Muscle layer of duodenum (tissue), 2 donors: ENCODE data around the gene ATXN7.

Source experiments
- H3K27ac ChIP-seq: one replicate; pipeline ENCODE4 v1.7.0; 2013; ENCODE audit warnings: mild to moderate bottlenecking, low read length
- H3K27me3 ChIP-seq: one replicate; pipeline ENCODE4 v1.7.0; 2013; ENCODE audit warnings: low read depth, mild to moderate bottlenecking, control low read depth, low read length
- H3K36me3 ChIP-seq, 2 donors: one replicate each; pipeline ENCODE4 v1.7.0; 2013; ENCODE audit warnings: low read length in 2 of 2, control low read depth in 1 of 2, mild to moderate bottlenecking in 1 of 2; ENCODE audit not compliant: insufficient read depth in 2 of 2, control insufficient read depth in 1 of 2
- H3K4me1 ChIP-seq, 2 donors: one replicate each; pipeline ENCODE4 v1.7.0; 2013; ENCODE audit warnings: low read length in 2 of 2, mild to moderate bottlenecking in 2 of 2, control low read depth in 1 of 2, moderate library complexity in 1 of 2; ENCODE audit not compliant: insufficient read depth in 2 of 2, control insufficient read depth in 1 of 2
- H3K4me3 ChIP-seq, 2 donors: one replicate each; pipeline ENCODE4 v1.7.0; 2013; ENCODE audit warnings: low read length in 2 of 2, low read depth in 1 of 2, mild to moderate bottlenecking in 1 of 2
- H3K9me3 ChIP-seq, 2 donors: one replicate each; pipeline ENCODE4 v1.7.0; 2013; ENCODE audit warnings: low read length in 2 of 2, control low read depth in 1 of 2, mild to moderate bottlenecking in 1 of 2; ENCODE audit not compliant: control insufficient read depth in 1 of 2
- donor health status: healthy.

ATXN7 gene

DNA sequence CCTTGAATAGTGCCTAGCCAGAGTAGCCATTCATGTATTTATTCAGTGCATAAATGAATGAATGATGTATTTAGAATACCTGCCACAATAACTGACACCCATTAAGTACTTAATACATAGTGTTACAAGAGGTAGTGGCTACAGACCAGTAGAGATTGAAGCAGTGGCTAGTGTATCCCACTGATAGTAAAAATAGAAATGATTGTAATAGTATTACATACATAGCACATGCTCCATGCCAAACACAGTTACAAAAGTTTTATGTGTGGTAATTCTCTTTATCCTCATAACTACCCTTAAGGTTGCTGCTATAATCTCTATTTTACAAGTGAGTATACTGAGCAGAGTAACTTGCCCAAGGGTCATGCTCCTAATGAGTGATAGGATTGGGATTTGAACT lies 78.9 kb downstream of the ATXN7 start:
- Histone ChIP-seq H3K27me3 (no peaks in the 10 kb centered on the region), H3K4me1 (peaks cover 5 to 27% of the 10 kb centered on the region in 2 donors), H3K27ac (no peak overlapping the region), H3K4me3 (no peak overlapping the region), H3K36me3 (no peaks in the 10 kb centered on the region), H3K9me3 (no peaks in the 10 kb centered on the region)

DNA sequence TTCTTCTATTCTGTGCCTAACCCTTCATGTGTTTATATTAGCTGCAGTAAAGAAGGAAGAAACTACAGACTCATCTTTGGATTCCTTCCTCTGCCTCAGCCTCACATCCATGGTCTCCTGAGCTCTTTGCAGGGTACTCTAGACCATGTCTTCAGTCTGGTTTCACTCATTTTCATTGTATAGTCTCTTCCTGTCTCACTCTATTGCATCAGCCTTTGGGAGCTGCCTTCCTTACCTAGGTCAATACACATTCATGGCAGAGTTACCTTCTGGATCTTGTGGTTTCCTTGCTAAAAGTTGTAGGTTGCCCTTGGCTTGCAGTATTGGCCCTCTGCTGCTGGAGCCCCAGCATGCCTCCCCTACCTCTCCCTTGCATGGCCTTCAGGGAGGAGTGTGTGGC lies 80.0 kb downstream of the ATXN7 start:
- Histone ChIP-seq H3K27ac (no peak overlapping the region), H3K9me3 (no peaks in the 10 kb centered on the region), H3K36me3 (no peaks in the 10 kb centered on the region), H3K4me1 (peaks cover 0 to 18% of the 10 kb centered on the region in 2 donors), H3K4me3 (no peak overlapping the region), H3K27me3 (no peaks in the 10 kb centered on the region)

DNA sequence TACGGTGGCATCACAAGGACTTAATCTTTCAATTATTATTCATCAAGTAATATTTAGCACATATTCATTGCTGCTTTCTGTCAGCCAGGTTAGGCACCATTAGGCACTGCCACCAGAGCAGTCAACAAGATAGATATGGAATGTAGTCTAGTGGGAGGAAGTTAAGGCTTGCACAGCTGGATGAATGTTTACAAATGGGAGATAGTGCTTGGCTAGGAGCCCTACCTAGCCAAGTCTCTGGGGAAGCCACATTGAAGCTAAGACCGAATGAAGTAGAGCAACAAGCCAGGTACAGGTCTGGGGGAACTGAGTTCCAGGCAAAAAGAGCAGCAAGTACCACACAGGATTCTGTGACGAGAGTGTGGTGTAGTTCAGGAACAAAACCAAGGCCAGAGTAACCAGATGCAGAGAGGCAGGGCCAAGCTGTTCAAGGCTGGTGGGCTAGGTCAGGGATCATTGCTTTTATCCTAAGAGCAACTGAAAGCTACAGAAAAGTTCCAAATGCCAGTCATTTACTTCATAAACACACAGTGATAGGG lies 82.0 kb downstream of the ATXN7 start:
- Histone ChIP-seq H3K4me1 (peaks cover 0 to 13% of the 10 kb centered on the region in 2 donors), H3K27ac (no peak overlapping the region), H3K9me3 (no peaks in the 10 kb centered on the region), H3K36me3 (no peaks in the 10 kb centered on the region), H3K4me3 (no peak overlapping the region), H3K27me3 (no peaks in the 10 kb centered on the region)

GRCh38 chr3:63946753-63947152 lies 83.1 kb downstream of the ATXN7 start:
- Histone ChIP-seq H3K36me3 (no peaks in the 10 kb centered on the region), H3K4me3 (no peak overlapping the region), H3K27ac (no peak overlapping the region), H3K9me3 (no peaks in the 10 kb centered on the region), H3K4me1 (peaks cover 9 to 20% of the 10 kb centered on the region in 2 donors), H3K27me3 (no peaks in the 10 kb centered on the region)

DNA sequence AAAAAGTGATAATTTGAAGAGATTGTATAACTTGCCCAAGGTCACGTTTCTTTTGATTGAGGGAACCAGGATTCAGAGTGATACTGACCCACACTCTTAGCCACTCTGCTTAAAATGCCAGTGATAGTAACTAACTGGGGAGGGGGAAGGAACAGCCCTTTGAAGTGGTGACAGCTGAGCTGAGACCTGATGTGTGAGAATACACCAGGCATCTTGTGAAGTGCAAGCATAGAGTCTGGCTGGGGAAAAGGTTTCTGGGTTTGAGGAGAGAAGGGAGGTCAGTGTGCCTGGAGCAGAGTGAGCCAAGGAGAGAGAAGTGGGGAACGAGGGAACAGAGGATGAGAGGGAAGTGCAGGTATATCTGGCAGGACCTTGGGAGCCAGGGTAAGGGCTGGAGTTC lies 83.9 kb downstream of the ATXN7 start:
- no peak overlapping the region for H3K27ac ChIP-seq
- H3K36me3 ChIP-seq, result no peaks in the 10 kb centered on the region
- H3K4me3 ChIP-seq, result no peak overlapping the region
- H3K4me1 ChIP-seq, result peaks cover 9 to 20% of the 10 kb centered on the region in 2 donors
- no peaks in the 10 kb centered on the region for H3K9me3 ChIP-seq
- H3K27me3 ChIP-seq, result no peaks in the 10 kb centered on the region

- Histone ChIP-seq H3K36me3 (peaks cover 0 to 1% of the 10 kb centered on the region in 2 donors), H3K9me3 (no peaks in the 10 kb centered on the region), H3K27me3 (no peaks in the 10 kb centered on the region), H3K4me3 (no peak overlapping the region), H3K4me1 (peaks cover 9 to 20% of the 10 kb centered on the region in 2 donors), H3K27ac (no peak overlapping the region)
Observed at GRCh38 chr3:63949005-63949404, 85.3 kb downstream of the ATXN7 start.

DNA sequence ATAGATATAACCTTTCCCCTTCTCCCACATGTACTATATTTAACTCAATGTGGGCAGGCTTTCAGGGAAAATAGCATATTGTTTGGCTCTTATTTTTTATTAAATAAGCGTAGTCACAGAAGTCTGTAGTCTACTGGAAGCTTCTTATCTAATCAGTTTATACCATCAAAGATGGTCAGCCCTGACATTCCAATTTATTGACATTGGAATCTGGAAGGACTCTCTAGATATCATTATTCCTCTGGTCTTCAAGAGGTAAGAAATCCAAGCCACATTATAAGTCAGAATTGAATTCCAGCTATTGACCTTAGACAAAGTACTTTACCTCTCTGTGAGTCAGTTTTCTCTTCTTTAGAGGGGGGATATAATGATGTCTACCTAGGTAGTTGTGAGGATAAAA lies 87.0 kb downstream of the ATXN7 start:
- H3K27ac ChIP-seq, result no peak overlapping the region

DNA sequence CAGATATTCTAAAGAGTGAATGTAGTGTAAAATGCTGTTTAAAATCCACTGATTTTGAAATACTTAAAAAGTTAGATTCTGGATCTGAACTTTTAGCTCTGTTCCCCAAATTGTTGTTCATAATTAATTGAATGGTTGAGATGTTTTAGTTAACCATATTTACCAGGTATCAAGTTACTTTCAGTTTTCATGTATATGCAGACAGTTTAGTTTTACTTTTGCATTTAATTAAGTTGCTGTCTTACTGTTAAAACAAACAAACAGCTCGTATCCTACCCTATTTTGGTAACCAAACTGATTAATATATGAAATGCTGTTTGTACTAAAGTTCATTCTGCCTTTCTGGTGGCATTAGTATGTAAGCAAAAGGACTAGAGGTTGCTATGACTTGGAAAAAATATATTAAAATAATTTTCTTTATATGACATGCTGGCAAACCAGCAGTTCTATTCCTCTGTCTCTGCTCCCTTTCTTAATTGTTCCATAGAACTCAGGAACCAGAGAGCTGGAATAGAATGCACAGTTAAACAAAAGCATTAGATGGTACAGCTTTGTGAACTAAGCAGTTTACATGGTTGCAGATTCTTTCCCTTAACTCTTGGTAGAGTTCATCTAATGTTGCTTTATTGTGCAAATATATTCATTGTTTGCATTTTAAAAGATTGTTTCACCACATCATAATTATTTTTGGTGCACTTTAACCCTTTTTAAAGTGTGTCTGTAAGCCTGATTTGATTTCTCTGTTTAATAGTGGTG lies 88.0 kb downstream of the ATXN7 start:
- peaks cover 3 to 4% of the 10 kb centered on the region in 2 donors for H3K36me3 ChIP-seq
- peaks cover 9 to 16% of the 10 kb centered on the region in 2 donors for H3K4me1 ChIP-seq
- no peak overlapping the region for H3K4me3 ChIP-seq
- H3K27ac ChIP-seq, result no peak overlapping the region
- no peaks in the 10 kb centered on the region for H3K9me3 ChIP-seq
- H3K27me3 ChIP-seq, result no peaks in the 10 kb centered on the region

More for the DNA sequence above, 87.0 kb downstream of the ATXN7 start:
- H3K36me3 ChIP-seq, result peaks cover 0 to 4% of the 10 kb centered on the region in 2 donors
- H3K9me3 ChIP-seq, result no peaks in the 10 kb centered on the region
- H3K4me1 ChIP-seq, result peaks cover 9 to 12% of the 10 kb centered on the region in 2 donors
- no peaks in the 10 kb centered on the region for H3K27me3 ChIP-seq
- H3K4me3 ChIP-seq, result no peak overlapping the region

DNA sequence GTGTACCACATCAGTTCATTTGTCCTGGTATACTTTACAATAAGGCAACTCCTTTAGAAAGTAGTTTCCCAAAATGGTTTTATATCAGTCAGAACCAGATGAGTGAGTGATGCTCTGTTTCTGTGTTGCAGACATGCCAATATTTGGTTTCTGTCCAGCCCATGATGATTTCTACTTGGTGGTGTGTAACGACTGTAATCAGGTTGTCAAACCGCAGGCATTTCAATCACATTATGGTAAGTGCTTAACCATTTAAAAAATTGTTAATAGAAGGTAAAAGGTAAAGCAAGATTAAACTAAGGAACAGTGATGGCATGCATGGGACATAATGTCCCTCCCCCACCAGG lies 88.6 kb downstream of the ATXN7 start:
- no peak overlapping the region for H3K27ac ChIP-seq
- no peak overlapping the region for H3K4me3 ChIP-seq
- peaks cover 3 to 4% of the 10 kb centered on the region in 2 donors for H3K36me3 ChIP-seq
- peaks cover 9 to 21% of the 10 kb centered on the region in 2 donors for H3K4me1 ChIP-seq
- no peaks in the 10 kb centered on the region for H3K27me3 ChIP-seq
- H3K9me3 ChIP-seq, result no peaks in the 10 kb centered on the region

DNA sequence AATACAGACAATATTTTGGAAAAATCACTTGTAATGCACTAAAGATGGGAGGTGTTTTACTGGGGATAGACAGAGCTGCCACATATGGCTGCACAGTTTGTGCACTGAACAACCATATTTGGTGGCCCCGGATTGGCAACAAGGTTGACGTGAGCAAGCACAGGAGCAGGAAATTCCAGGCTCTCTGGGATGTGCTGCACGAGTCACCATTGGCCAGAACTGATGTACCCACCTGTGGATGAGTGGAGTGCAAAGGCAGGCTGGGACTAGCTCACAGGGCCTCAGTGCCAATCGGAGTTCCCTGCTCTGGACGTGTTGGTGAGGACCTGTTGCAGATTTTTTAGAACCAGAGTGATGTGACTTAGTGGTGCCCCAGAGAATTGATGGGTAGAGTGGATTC lies 90.5 kb downstream of the ATXN7 start:
- Histone ChIP-seq H3K9me3 (no peaks in the 10 kb centered on the region), H3K36me3 (peaks cover 3 to 4% of the 10 kb centered on the region in 2 donors), H3K27ac (no peak overlapping the region), H3K4me1 (peaks cover 9 to 29% of the 10 kb centered on the region in 2 donors), H3K4me3 (no peak overlapping the region), H3K27me3 (no peaks in the 10 kb centered on the region)

DNA sequence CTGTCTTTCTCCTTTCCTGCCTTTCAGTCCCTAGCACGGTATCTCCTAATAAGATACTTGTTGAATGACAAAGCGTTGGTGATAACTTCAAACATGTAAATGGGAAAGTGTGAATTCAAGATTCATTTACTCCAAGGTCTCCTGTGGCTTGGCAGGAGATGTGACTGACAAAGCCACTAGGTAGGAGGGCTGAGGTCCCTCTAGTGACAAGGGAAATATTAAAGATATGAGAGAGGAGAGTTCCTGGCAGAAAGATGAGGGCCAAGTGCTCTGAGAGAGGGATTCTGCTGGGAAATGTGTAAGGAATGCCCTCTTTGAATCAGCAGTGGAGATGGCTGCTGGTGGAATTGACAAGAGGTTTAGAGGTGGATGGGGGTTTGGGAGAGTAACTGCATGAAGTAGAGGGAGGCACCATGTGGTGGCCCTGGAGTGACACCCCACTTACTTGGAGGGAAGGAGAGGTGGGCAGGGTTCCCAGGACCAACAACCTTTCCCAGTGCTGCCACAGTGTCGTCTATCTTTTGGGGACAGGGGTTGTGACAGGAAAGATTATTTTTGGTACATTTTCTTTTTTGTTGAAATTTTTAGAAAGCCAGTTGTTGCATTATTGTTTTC lies 91.5 kb downstream of the ATXN7 start:
- Histone ChIP-seq H3K4me1 (peaks cover 14 to 38% of the 10 kb centered on the region in 2 donors), H3K27ac (no peak overlapping the region), H3K27me3 (no peaks in the 10 kb centered on the region), H3K9me3 (no peaks in the 10 kb centered on the region), H3K4me3 (no peak overlapping the region), H3K36me3 (peaks cover 3 to 4% of the 10 kb centered on the region in 2 donors)
